ENCODE measurements around the gene MTHFD1L.
"Not testable (repeated sequence)": the region's sequence is repeated elsewhere in the genome, so short reads cannot be mapped to it uniquely, and the experiment has no call there.

The MTHFD1L gene

DNA sequence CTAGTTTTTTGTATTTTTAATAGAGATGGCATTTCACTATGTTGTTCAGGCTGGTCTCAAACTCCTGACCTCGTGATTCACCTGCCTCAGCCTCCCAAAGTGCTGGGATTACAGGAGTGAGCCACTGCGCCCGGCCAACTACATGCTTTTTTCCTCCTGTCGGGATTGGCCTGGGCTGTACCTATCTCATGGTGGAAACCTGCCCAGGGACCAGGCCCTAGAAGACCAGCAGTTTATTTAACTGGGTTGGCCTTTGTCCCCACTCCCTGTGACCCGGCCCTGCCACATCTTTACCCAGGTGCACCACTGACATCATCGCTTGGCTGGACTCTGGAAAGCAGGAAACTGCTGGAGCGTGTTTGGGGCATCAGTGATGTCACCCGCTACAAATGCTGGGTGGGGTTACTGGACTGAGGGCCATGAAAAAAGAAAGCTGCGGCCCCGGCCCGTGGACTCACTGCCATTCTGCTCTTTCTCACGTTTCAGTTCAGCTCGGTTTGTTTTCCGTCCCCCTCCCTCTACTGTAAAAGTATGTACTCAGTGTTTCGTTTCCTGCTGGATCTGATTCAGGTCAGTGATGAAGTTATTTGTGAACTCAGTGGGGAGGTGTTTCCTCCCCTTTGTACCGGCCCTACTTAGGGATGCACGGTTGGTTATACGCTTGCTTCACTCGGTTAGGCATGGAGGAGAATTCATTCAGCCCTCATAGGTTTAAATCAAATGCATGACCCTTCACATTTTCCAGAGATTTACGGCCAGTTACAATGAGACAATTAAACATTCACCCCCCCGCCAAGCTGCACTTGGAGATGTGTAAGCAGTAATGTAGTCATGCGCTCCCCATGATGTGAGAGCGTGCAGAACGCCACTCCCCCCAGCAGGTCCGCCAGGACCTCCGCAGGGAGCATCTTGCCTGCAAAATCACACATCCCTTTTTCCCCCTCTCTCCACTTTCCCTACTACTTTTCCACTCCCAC, 179.3 kb downstream of the MTHFD1L start:
- no peak for DNase-seq

DNA sequence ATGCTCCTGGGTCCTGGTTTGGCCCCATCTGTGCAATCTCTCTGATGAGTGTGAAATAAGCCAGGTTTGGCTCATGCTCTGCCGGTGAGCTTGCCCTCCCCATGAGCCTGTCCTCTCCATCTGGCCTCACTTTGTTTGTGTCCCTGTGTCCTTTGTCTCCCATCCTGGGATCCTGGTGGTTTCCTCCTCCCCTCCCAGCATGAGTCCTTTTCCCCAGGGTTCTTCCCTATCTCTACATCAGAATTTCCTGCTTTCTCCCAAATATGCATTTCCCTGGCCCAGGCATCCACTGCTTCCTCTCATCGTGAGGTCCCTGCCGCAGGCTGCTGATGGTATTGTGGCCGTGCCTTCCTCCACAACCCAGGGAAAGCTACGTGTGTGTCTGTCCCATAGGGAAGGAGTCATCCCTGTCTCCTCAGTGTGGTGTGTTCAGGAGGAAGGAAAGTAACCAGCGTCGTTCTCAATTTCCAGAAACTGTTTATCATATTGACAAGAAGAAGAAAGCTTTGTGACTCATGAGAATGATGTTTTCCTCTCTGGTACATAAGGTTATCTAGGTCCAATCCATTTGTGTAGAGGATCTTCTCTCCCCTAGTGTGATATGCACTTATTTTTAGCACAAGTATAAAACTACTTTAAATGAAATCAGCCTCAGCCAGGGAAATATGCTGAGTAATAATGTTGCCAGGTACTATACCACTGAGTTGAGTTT, 180.2 kb downstream of the MTHFD1L start:
- DNase-seq: not testable (repeated sequence)

DNA sequence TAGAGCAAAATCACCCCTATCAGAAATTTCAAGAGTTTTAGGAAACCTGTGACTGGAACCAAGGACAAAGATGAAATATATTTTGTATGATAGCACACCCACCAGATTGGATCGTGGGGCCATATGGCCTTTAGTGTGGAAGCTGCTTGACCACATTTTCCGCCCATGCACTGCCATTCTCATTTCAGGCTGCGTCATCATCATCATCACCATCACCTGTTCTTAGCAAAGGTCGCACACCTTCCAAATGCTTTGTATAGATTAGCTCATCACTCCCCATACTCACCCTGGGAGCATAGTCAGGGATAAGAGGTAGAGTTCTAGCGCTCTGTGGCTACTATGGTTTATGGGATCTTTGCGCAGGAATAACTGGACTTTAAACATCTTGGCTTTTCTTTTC, 185.7 kb downstream of the MTHFD1L start:
- DNase-seq: no peak

DNA sequence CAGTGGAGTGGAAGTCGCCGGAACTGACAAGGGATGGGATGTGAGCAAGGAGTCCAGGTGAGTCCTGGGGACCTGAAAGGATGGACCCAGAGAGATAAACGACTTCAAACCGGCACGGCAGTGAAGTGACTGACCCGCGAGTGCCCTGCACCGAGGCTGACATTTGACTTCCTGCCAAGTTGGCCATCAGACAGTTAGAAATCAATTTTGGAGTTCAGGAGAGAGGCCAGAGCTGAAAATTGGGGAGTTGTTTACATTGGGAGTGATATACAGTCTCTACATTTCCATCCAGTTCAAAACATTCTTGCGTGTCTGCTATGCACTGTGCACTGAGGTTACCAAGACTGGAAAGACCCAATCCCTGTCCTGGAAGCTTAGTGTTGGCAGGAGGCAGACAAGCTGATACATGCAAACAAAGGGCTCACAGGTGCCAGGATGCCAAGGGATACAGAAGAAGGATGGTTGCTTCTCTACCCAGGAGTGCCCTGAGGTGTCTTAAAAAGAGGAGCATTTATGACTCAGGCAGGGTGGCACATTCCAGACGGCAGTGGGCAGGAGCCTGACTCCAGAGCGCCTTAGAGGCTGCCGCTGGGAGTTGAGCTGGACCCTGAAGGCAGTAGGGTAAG, 186.6 kb downstream of the MTHFD1L start:
- DNase-seq: no peak

DNA sequence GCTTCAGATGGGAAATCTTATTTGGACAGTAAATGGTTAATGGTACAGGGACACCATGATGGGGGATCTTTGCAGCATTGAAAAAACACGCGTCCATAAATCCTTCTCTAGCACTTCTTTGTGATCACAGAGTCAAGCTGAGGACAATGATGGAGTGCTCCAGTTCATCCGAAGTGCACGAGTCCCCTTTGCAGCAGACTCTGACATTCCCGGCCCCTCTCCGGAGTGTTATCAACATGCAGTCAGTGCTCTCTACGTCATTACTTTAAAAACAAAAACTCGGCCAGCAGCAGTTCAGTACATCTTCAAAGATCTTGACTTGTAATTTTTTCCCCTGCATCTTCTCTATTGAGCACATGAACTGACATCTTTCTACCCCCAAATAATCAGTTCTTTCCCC, 188.8 kb downstream of the MTHFD1L start:
- DNase-seq: no peak

DNA sequence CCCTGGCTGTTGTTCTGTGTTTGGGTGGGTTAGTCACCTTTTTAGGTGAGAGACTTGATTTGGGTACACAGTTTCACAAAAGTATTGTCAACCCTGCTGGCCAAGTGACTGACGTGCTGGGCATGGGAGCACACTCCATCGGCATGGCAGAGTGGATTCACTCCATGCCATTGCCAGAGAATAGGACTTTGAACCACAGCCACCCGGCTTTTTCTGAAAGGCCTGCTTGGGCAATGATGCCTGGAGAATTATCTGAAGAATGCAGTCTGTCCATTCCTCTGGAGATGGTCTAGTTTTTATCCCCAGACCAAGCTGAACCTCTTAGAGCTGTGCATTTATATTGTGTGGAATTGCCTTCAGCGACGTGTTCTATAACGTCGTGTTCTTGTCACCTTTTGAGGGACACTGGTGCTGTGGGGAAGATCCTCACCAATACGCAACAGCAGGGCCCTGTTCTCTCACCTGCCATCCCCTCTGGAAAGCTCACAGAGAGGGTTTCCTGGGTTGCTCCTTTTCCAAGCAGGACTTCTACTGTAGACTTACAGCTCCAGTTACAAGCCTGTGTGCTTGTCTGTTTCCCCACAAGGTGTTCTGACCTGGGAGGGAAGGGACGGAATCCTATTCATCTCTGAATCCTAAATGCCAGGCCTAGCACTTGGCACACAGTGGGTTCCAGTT, 190.9 kb downstream of the MTHFD1L start:
- no peak for DNase-seq

DNA sequence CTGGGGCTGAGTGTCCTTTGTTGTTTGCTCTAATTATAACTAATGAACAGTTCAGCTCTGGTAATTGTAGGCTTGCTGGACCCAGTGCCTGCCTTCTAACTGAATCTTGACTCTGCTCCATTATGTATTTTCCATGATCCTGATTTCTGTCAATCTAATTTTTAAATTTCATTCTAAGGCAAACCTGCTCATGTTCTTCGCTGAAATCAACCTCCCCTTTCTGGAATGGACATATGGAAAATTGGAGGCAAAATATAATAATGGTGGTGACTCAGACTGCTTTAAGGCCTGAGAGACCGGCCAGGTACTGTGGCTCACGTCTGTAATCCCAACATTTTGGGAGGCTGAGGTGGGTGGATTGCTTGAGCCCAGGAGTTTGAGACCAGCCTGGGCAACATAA, 191.6 kb downstream of the MTHFD1L start:
- no peak for DNase-seq

DNA sequence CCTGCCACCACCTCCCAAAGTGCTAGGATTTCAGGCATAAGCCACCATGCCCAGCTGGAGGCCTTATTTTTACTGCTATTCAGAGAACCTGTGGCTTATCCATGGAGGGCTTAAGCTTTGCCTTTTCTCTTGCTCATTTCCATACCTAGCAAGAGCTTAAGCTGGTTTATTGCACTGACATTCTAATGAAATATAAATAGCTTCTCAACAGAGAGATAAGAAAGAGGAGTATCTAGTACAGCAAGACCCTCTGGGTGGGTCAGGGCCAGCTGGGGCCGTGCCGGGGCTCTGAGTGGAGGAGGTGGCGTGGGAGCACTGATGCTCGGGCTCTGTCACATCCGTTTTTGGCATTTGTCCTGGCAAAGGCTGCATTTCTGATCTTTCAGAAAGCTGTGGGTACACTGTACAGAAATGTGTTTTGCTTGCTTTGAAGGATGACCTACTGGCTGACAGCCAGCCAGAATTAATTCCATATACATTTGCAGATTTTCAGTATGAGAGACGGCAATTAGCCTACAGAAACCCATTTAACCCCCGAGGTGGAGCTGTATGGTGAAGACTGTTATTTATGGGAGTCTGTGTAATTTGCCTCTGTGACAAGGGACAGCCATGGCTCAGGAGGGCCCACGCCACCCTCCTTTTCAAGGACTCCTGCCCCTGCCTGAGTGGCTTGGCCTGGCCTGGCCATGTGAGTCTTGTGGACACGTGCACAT, 192.7 kb downstream of the MTHFD1L start:
- no peak for DNase-seq

DNA sequence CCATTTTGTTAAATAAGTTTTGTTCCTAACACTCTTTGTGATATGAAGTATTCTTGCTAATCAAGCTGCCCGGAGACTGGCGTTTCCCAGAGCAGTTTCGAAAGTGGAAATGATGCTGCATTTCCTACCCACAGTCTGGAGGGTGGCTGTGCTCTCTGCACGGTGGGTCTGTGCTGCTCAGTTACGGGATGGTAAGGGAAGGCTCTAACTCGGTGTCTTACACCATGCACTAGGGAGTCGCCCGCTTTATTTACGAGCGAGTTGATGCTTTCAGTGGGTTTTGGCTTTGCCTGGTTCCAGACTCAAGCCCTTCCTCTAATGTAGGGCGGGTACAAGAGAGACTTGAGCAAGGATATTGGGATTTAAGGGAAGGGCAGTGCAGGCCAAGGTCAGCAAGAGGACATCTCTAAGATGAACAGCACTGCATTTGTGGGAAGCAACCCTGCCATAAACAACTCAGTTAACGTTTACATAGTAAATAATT, 194.2 kb downstream of the MTHFD1L start:
- DNase-seq: no peak

DNA sequence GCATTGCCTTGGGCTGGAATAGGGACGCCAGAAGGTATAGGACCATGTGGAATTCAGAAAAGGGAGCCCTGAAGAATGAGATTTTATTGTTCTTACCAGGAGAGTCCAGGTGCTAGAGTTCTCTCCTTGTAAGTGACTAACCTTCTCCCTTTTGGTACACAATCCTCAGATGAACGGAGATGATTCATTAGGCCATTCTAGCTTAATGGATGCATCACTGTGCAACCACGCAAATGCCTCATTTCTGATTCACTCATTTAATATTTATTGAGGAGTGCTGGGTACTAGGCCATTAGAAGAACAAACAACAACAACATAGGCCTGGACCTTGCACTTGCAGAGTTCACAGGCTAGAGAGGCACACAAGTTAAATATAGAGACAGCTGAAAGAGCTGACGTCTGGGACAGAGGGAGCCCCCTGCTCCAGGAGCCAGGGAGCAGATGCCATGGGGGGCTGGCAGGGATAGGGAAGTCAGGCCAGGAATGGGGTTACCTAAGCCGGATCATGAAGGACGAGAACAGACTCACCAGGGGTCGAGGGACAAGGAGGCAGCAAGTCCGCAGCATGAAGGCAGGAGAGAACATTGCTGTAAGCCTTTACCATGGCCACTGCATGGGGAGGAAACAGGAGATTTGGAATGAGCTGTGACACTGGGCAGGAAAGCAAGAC, 194.7 kb downstream of the MTHFD1L start:
- no peak for DNase-seq

DNA sequence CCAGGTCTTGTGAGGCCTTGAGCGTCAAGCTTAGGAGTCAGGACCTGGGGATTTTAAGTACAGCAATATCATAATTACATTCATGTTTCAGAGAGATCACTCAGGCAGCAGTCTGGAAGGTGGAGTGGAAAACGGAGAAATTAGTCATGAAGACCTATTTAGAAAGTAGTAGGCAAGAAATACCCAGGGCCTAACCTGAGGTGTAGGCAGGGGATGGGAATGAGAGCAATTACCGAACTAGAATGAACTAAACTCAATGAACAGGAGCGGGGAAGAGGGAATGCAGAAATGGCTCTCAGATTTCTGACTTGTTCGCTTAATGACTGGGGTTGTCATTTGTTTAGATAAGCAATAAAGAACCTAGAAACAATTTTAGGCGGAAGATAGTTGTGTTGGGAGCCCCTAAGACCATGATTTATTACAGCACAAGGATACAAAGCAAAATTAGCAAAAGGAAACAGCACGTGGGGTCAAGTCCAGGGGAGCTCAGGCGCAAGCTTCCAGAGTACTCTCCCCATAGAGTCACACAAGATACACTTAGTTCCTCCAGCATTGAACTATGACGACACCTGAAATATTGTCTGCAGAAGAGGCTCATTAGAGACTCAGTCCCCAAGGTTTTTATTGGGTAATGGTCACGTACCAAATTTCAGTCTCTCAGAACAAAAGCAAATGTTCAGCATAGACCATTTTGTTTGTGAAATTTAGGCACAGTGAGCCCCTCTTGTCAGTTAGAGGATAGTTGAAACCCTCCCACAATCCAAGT, 195.4 kb downstream of the MTHFD1L start:
- no peak for DNase-seq

DNA sequence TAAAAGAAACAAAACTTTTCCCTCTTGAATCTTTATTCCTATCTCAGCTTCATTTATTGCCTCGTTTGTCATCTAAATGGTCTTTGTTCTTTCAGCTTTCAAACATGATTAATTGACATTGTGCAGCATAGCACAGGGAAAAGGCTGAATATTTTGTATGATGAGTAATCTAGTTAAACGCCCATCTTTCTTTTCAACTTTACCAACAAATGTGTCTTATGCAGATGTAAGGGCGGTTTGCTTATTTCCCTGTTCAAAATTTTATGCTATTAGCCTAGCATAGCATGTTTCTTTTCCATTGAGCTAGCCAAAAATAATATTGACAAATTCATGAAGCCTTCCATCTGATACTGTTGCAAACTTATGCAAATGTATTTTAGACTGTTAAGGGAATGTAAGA, 197.8 kb downstream of the MTHFD1L start:
- no peak for DNase-seq

DNA sequence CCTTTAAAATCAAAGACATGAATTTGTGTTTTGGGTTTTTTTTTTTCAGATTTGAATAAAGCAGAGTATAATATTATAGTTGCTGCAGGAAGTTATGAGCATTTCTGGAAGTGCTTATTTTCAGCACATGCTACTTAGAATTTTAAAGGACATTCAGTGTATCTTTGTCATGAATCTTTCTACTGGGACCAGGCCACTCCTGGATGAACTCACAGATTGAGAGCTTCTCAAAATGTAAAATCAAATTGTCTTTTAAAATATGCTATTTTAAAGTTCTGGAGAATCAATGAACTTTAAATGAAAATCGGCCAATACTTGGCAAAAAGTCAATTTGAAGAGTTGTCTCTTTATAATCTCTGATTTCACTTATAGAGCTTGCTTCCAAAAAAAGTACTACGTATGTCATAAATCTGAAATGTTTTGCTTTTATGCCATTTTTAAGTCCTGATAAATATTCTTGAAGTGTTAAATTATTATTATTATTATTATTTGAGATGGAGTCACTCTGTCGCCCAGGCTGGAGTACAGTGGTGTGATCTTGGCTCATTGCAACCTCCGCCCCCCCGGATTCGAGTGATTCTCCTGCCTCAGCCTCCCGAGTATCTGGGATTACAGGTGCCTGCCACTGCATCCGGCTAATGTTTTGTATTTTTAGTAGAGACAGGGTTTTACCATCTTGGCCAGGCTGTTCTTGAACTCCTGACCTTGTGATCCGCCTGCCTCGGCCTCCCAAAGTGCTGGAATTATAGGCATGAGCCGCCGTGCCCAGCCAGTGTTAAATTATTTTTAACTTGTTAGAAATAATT, 198.5 kb downstream of the MTHFD1L start:
- no peak for DNase-seq

DNA sequence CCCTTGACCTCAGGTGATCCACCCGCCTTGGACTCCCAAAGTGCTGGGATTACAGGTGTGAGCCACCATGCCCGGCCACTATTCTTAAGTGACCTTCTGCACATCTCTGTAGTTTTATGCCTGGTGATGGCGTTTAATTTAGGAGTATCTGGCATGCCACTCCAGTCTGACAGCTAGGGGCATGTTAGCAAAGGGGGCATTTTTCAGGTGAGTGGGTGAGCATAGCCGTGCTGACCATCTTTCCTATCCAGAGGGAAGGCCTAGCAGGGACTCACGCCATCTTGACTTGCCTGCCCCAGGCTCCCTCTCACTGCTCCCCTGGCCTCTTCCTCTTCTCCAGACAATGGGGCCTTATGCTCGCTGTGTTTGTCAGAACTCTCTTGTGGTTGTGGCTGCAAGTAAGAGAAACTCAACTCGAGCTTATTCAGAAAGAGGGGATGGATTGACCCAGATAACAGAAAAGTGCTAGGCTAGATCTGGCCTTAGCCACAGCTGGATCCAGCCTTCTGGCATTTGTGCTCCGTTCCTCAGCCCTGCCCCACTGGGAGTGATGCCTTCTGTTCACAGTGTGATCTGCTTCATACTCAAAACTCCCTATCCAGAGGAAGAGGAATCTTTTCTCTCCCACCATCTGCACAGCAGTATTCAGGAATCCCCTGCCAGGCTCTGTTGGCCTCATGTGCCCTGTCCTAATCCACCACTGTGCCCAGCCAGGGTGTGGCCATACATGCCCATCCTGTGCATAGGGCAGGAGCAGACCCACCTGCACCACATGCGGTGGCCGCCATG, 199.7 kb downstream of the MTHFD1L start:
- no peak for DNase-seq

DNA sequence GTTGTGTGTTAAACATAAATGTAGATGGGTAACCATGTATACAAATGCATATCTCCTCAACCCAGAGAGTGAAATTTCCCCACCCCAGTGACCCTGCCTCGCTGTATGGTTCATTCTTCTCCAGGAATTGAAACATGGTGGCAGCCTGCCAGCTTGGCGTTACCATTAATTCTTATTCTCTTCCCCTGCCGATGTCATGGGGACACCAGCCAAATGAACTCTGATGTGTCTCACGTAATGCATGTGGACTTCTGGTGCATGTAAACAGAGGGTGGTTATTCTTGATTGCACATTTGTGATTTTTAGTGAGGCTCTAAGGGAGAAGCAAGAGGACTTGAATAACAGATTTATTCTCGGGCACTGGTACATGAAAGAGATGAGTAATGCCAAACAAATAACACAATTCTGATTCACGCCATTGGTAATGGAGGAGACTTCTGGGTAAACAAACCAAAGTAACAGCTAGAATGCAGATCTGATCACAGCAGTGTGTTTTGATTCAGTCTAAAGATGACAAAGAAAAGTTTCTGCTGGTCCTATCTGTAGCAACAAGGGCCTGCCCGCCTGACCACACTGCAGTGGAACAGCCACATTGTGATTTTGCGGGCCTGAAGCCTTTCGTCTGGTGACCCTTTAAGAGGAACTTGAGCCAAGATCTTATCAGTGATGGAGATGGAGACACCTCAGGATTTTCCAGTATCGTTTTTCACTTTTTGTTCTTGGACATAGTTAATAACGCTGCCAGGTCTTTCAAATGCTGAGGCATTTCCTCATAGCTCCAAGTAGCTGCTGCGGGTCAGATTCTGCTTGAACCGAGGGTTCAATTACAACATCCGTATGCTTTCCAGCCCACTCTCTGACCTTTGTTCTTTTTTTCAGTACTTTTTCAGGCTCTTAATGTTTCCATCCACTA, 202.4 kb downstream of the MTHFD1L start:
- DNase-seq: no peak

DNA sequence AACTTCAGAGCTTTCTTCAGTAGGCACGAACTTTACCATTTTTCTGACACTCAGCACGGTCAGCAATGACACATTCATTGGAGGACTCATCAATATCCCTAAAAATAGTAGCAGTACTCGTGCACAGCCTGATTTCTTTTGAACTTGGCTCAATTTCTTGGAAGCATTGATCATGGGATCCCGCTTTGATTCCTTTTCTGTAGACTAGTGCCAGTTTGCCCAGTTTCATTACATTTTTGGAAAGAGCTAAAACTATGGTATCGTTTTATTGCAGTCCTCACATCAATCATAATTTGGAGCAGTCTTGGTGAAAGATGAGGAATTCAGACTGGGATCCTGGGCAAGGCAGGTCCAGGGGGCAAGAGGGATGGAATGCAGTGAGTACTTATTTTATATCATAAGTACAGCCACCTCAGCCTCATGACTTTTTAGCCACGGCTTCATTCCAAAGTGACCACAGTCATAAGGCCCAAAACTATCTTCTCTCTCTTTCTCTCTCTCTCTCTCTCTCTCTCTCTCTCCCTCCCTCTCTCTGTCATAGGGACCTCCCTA, 203.3 kb downstream of the MTHFD1L start:
- no peak for DNase-seq

DNA sequence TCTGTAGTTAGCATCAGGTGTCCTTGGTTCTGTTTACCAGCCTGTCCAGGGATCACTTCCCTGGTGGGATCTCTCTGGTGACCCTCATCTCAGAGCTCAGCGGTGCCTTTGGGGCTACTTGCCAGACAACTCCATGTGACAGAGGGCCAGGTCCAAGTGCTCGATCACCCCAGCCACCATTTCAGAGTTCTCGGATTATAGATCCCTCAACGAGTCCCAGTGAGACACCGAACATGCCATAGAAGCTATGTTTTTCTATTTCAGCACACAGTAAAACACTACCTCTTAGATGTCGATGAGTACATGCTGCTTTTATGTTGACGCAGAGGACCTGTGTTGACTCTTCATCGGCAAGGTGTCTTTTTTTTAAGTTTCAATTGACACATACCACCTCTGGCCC, 204.1 kb downstream of the MTHFD1L start:
- DNase-seq: no peak

DNA sequence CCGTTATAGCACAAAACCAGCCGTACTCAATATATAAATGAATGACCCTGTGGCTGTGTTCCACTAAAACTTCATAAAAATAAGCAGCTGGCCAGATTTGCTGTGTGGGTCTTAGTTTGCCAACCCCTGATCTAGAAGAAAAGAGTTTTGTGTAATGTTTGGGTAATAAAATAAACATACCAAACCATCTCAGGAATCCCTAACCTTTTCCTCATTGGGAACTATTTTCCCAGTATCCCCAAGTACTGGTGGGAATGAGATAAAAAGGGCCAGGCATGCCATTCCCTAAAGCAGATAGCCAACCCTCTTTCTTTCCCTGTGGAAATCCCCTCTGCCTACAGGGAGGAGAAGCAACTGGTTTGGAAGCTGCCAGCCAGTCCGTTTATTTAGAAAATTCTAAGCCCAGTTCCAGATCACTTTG, 205.1 kb downstream of the MTHFD1L start:
- DNase-seq: no peak

Data from activated CD8-positive, alpha-beta memory T cell treated with anti-CD3 and anti-CD28 coated beads, Interleukin-2, amount 50 U/mL, for 4 hours (primary cell).